Central memory CD4-positive, alpha-beta T cell (primary cell): Measurements from ENCODE around the gene SLC1A5.

Source experiments
- DNase-seq: peaks from one replicate; pipeline ENCODE4 v3.0.0; 2022

SLC1A5 gene

GRCh38 chr19:46741447-46741846, 46.9 kb downstream of the SLC1A5 start:
- no peak for DNase-seq

GRCh38 chr19:46739290-46739771, 49.1 kb downstream of the SLC1A5 start:
- DNase-seq = no peak

- no peak for DNase-seq
These were observed 50.6 kb downstream of the SLC1A5 start for GRCh38 chr19:46737761-46738171.

- DNase-seq = no peak
These were observed 51.1 kb downstream of the SLC1A5 start for GRCh38 chr19:46737298-46737654.

- DNase-seq = no peak
These were observed 51.7 kb downstream of the SLC1A5 start for GRCh38 chr19:46736531-46737297.

- no peak for DNase-seq
These were observed 54.6 kb downstream of the SLC1A5 start for GRCh38 chr19:46733690-46734292.

- DNase-seq = no peak
These were observed 55.3 kb downstream of the SLC1A5 start for GRCh38 chr19:46732966-46733689.

- DNase-seq = no peak
These were observed 56.0 kb downstream of the SLC1A5 start for GRCh38 chr19:46732172-46732938.

GRCh38 chr19:46731584-46731983, 56.8 kb downstream of the SLC1A5 start:
- no peak for DNase-seq

GRCh38 chr19:46731007-46731501, 57.3 kb downstream of the SLC1A5 start:
- no peak for DNase-seq

GRCh38 chr19:46730595-46730994, 57.8 kb downstream of the SLC1A5 start:
- DNase-seq = no peak

GRCh38 chr19:46730187-46730586, 58.2 kb downstream of the SLC1A5 start:
- no peak for DNase-seq

- DNase-seq = no peak
These were observed 58.7 kb downstream of the SLC1A5 start for GRCh38 chr19:46729696-46730095.

GRCh38 chr19:46728693-46729339, 59.6 kb downstream of the SLC1A5 start:
- DNase-seq = peak; percentile 73

GRCh38 chr19:46728208-46728607, 60.2 kb downstream of the SLC1A5 start:
- no peak for DNase-seq

GRCh38 chr19:46727757-46728156, 60.6 kb downstream of the SLC1A5 start:
- DNase-seq = no peak

- no peak for DNase-seq
These were observed 61.4 kb downstream of the SLC1A5 start for GRCh38 chr19:46726971-46727501.

GRCh38 chr19:46726551-46726950, 61.8 kb downstream of the SLC1A5 start:
- no peak for DNase-seq

- DNase-seq = no peak
These were observed 62.5 kb downstream of the SLC1A5 start for GRCh38 chr19:46725859-46726393.

- no peak for DNase-seq
These were observed 63.2 kb downstream of the SLC1A5 start for GRCh38 chr19:46725036-46725820.
